HG02763 (cell line): Measurements from ENCODE around the gene TMEM176B.

Experiments used
- ATAC-seq: cut with Tn5 transposase; IDR thresholded peaks from one replicate; pipeline ENCODE4 v1.9.1; 2021; ENCODE audit warnings: mild to moderate bottlenecking, moderate library complexity; ENCODE audit not compliant: unreplicated experiment

The TMEM176B gene

DNA sequence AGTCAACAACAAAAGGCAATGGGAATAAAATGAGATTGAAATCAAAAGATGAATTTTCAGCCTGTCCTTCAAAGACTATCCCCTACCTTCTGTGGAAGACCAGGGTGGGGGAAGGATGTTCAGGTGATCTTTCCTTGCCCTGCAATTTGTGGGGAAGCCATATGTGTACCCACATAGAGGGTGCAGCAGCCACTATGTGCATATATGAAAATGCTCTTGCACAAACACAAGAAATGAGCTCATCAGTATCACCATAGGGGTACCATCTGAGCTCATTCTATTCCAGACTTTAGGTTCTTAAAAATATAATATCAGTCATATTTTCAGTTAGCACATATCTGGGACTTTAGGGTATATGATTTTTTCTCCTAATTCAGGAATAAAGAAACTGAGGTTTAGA lies 45.2 kb downstream of the TMEM176B start:
- ATAC-seq, result no peak

DNA sequence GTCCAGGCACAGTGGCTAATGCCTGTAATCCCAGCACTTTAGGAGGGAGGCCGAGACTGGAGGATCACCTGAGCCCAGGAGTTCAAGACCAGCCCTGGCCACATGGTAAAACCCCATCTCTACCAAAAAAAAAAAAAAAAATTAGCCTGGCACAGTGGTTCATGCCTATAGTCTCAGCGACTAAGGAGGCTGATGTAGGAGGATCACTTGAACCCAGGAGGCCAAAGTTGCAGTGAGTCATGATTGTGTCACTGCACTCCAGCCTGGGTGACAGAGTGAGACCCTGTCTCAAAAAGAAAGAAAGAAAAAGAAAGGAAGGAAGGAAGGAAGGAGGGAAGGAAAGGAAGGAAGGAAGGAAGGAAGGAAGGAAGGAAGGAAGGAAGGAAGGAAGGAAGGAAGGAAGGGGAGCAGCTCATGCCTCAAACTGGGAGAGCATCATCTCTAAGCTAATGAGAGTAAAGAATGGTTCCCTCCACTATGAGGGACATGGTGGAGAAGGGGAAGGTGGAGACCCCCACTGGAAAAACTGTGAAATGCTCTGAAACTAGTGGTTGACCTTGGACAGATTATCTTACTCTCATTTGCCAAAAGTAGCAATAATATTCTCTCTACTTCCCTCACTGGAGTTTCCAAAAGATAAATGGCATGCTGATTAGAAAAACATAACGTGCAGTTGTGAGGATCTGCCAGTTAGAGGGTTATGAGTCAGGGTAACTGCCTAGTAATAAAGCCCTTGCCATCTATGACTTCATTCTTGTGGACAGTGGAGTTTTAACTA lies 46.1 kb downstream of the TMEM176B start:
- no peak for ATAC-seq

DNA sequence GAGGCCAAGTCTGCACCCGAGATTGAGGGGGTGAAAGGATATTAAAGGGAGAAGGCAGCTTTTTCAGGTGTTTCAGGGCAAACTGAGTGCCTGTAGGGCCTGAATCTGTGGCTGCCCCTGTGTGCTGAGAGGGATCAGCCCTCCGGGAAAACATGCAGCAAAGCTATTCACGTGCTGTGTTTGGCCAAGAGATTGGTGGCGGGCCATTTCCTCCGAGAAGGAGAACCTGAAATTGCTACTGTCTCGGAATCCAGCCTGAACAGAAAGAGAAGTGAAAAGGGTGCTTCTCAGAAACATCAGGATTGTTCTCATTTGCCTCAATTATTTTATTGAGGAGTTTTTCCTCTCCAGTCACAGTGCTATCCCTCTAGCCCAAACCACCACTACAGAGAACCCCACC lies 46.9 kb downstream of the TMEM176B start:
- ATAC-seq, result no peak

DNA sequence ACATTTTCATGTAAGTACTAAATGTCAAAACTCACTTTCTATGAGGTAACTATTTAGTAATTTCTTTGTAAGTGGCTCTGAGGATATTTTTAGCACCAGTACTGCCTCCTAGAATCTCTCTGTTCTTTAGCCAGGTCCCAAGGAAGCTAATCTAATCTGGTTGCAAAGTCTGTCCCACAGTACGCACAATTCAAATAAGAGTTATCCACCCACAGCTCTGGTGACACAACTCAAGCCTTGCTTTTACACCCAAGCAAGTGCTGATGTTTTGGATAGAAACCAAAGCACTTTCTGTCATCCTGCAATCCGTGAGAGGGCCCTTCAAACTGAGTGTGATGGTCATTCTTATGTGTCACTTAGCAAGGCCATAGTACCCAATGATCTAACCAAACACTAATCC lies 48.5 kb downstream of the TMEM176B start:
- ATAC-seq, result no peak

DNA sequence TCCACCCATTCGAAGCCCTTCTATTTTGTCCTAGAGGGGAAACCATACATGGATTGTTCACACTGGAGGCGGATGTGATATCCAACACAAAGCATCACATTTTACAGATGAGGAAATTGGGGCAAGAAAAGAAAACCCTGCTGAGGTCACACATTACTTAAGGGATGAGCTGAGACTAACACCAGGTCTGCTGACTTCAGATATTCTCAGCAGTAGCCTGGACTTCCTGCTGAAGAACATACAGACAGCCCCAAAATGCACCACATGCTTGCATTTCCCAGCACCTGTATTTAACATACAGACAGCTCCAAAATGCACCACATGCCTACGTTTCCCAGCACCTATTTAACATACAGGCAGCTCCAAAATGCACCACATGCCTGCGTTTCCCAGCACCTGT lies 51.8 kb downstream of the TMEM176B start:
- ATAC-seq, result no peak

DNA sequence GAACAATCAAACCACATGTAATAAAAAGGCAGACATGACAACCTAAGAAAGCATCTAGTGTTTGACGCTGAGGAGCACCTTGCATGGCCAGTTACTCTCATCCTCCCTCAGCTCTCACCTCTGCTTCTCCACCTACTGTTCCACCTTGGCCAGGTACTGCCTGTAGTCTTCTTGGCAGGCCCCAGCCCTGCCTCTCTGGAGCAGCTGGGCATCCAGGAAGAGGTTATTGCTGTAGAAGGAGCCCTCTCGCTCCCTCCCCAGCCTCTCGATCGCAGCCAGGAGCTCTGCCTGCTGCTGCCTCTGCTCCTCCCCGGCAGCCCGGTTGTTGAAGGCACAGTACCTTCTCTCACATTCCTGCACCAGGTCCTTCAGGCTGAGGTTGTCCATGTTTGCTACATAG lies 53.2 kb downstream of the TMEM176B start:
- no peak for ATAC-seq

DNA sequence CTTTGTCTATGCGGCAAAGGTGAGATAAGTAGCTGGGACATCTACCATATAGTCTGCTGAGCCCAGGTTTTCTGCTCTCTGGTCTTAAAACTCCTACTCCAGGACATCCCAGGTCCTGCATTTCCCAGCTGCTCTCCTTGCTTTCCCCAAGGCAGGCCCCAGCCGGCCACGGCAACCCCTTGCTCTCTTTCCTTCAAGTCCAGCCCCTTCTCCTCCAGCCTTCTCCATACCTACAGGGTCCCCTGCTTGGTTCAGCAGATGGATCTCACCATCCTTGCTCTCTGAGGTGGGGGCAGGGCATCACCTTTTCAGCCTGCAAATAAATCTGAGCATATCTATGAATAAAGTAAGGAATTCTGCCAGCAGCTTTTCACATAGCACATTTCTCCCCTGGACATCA lies 54.3 kb downstream of the TMEM176B start:
- no peak for ATAC-seq

DNA sequence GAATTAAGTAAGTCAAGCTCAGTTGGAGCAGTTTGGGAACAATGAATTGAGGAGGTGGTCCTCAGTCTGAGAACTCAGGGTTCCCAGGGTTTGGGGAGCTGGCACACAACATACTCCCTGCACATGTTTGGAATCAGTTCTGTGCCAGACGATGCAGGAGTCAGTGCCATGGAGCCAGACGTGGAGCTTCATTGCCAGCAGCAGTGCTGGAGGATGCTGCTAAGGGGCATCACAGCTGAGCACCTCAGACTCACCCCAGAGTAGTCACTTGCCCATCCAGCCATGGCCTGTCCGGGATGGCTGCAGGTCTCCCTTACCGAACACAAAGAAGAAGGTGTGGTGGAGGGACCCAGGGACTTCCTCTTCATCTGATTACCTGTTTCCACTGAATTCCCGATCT lies 55.1 kb downstream of the TMEM176B start:
- no peak for ATAC-seq

DNA sequence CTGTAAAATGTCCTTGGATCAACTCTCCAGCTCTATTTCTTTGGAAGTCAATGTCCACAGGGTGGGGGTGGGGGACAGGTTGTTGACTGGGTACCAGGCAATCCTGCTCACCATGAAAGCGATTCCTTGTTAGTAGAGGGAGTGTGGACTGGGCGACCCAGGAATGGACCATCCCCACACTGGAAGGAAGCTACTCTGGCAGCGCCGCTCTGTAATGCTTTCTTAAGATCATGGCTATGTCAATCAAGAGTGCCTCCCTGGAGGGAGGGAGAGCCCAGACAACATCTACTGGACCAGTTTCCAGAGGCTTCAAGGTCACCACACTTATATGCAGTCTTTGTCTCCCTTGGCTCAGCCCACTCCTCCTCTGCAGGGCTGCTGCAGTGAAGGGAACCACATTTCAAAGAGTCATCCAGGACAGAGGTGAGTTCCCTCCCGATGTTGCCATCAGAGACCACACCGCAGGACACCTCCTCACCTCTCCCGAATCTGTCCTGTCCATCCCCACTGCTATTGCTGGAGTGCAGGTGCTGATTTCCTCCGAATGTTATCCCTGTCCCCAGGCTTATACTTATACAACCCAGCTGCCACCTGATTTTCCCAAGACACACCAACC lies 56.0 kb downstream of the TMEM176B start:
- ATAC-seq, result no peak

DNA sequence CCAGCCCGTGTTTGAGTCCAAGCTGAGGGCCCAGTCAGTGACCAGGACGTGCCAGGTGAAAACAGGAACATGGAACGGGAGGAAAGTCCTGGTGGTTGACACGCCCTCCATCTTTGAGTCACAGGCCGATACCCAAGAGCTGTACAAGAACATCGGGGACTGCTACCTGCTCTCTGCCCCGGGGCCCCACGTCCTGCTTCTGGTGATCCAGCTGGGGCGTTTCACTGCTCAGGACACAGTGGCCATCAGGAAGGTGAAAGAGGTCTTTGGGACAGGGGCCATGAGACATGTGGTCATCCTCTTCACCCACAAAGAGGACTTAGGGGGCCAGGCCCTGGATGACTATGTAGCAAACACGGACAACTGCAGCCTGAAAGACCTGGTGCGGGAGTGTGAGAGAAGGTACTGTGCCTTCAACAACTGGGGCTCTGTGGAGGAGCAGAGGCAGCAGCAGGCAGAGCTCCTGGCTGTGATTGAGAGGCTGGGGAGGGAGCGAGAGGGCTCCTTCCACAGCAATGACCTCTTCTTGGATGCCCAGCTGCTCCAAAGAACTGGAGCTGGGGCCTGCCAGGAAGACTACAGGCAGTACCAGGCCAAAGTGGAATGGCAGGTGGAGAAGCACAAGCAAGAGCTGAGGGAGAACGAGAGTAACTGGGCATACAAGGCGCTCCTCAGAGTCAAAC lies 57.7 kb downstream of the TMEM176B start:
- ATAC-seq, result no peak
